B cell (primary cell): Measurements from ENCODE around the gene NANS. TPM values are rescaled to one million over a fixed set of nuclear protein-coding genes. Genes with fewer than 3 reads are reported as not detected.

Experiments used
- ATAC-seq: fragments of 200-7000 bp; cut with Tn5 transposase; one replicate; pipeline ENCODE4 v1.10.0; 2021; ENCODE audit warnings: low read depth, mild to moderate bottlenecking, moderate number of reproducible peaks, moderate library complexity
- CTCF ChIA-PET: fragments of 350-600 bp; sonication (Branson Sonifier 250); formaldehyde crosslinking; loops from one replicate; lab custom pipeline; 2021; ENCODE audit warnings: antibody characterized with exemption, inconsistent platforms; lab: Charles Lee
- POLR2A ChIA-PET: fragments of 350-600 bp; sonication (Branson Sonifier 250); formaldehyde crosslinking; loops from one replicate; lab custom pipeline; 2021; ENCODE audit warnings: antibody characterized with exemption; lab: Charles Lee
- DNase-seq: peaks from one replicate; pipeline ENCODE4 v3.0.0; 2013
- H2AFZ ChIP-seq: 2 replicates; pipeline ENCODE4 v1.6.1; 2012; ENCODE audit warnings: mild to moderate bottlenecking, low read depth, low read length; ENCODE audit not compliant: insufficient read depth, poor library complexity, severe bottlenecking
- H3K27ac ChIP-seq, 2 donors: 1 replicate in 1 of 2; 2 replicates in 1 of 2; pipeline ENCODE4 v1.5.1; 2012 to 2013; ENCODE audit warnings: low read length in 2 of 2, mild to moderate bottlenecking in 2 of 2, moderate library complexity in 1 of 2
- H3K27me3 ChIP-seq, 4 experiments: fragments of 200-600 bp in 1 of 4; sonication (generic) in 1 of 4; replicated peaks in 1 of 4; 1 replicate in 2 of 4; 2 replicates in 2 of 4; pipeline versions ENCODE4 v1.6.1 to v1.7.0; 2013 to 2016; ENCODE audit warnings: low read length in 3 of 4, mild to moderate bottlenecking in 2 of 4, mixed read lengths in 1 of 4, moderate library complexity in 1 of 4; ENCODE audit not compliant: insufficient read depth in 4 of 4, control insufficient read depth in 3 of 4; ENCODE audit errors: control extremely low read depth in 1 of 4
- H3K36me3 ChIP-seq, 2 experiments: replicated peaks in 1 of 2; 1 replicate in 1 of 2; 2 replicates in 1 of 2; pipeline versions ENCODE4 v1.6.1 to v1.7.1; 2013; ENCODE audit warnings: low read length in 1 of 2; ENCODE audit not compliant: insufficient read depth in 2 of 2, control insufficient read depth in 1 of 2; ENCODE audit errors: control extremely low read depth in 1 of 2, extremely low read depth in 1 of 2
- H3K4me1 ChIP-seq, 2 donors: fragments of 200-600 bp in 1 of 2; sonication (generic) in 1 of 2; 1 replicate in 1 of 2; 2 replicates in 1 of 2; pipeline versions ENCODE4 v1.5.1 to v1.6.1; 2013 to 2017; ENCODE audit warnings: low read length in 2 of 2; ENCODE audit not compliant: control insufficient read depth in 2 of 2, insufficient read depth in 2 of 2
- H3K4me2 ChIP-seq: replicated peaks from 2 replicates; pipeline ENCODE3; 2012; ENCODE audit warnings: mild to moderate bottlenecking, low read depth, low read length; ENCODE audit not compliant: poor library complexity, severe bottlenecking
- H3K4me3 ChIP-seq, 5 experiments: fragments of 200-600 bp in 1 of 5; sonication (generic) in 1 of 5; 1 replicate in 3 of 5; 2 replicates in 2 of 5; pipeline versions ENCODE4 v1.5.1 to v1.7.0; 2011 to 2016; ENCODE audit warnings: low read length in 4 of 5, mild to moderate bottlenecking in 4 of 5, low read depth in 2 of 5, control low read depth in 1 of 5, moderate library complexity in 1 of 5; ENCODE audit not compliant: insufficient read depth in 1 of 5; ENCODE audit errors: control extremely low read depth in 1 of 5, extremely low read depth in 1 of 5
- H3K79me2 ChIP-seq: fragments of 200-600 bp; sonication (generic); one replicate; pipeline ENCODE4 v1.6.0; 2016; ENCODE audit warnings: low read length; ENCODE audit not compliant: control insufficient read depth, insufficient read depth
- H3K9ac ChIP-seq: fragments of 200-600 bp; sonication (generic); 2 replicates; pipeline ENCODE4 v1.6.1; 2017; ENCODE audit warnings: mild to moderate bottlenecking, low read length, moderate library complexity
- H3K9me3 ChIP-seq, 3 donors: one replicate each; pipeline versions ENCODE4 v1.6.1 to v1.7.1; 2013; ENCODE audit warnings: low read length in 2 of 3; ENCODE audit not compliant: control insufficient read depth in 2 of 3, insufficient read depth in 1 of 3; ENCODE audit errors: control extremely low read depth in 1 of 3
- H4K20me1 ChIP-seq: 2 replicates; pipeline ENCODE4 v1.6.0; 2012; ENCODE audit warnings: mild to moderate bottlenecking, low read length; ENCODE audit not compliant: insufficient read depth, control insufficient read depth, poor library complexity, severe bottlenecking
- H3K27ac Mint-ChIP-seq: one replicate; pipeline ENCODE4 v1.8.0; 2021; ENCODE audit warnings: mixed read lengths
- H3K27me3 Mint-ChIP-seq: one replicate; pipeline ENCODE4 v1.8.0; 2021; ENCODE audit warnings: mixed read lengths
- H3K4me1 Mint-ChIP-seq: one replicate; pipeline ENCODE4 v1.8.0; 2021; ENCODE audit warnings: mixed read lengths
- H3K4me3 Mint-ChIP-seq: one replicate; pipeline ENCODE4 v1.8.0; 2021; ENCODE audit warnings: mixed read lengths
- H3K9me3 Mint-ChIP-seq: one replicate; pipeline ENCODE4 v1.8.0; 2022; ENCODE audit warnings: mixed read lengths; ENCODE audit not compliant: insufficient read depth
- CTCF ChIP-seq: fragments of 200-600 bp; IDR thresholded peaks from one replicate; pipeline ENCODE4 v1.8.0; 2022; ENCODE audit warnings: antibody characterized with exemption, mild to moderate bottlenecking
- EZH2 ChIP-seq: IDR thresholded peaks from 2 replicates; pipeline ENCODE4 v1.6.1; 2012; ENCODE audit warnings: borderline replicate concordance, low read depth, mild to moderate bottlenecking, moderate library complexity, low read length; ENCODE audit not compliant: insufficient read depth, poor library complexity, severe bottlenecking
- WGBS: methylation state at CpG from one replicate; pipeline ENCODE4 v1.1.5; 2013; ENCODE audit warnings: missing lambda C conversion rate; ENCODE audit not compliant: insufficient coverage; 5-methylcytosine and 5-hydroxymethylcytosine counted together
- intact Hi-C: fragments of 100-400 bp; cut with micrococcal nuclease; formaldehyde crosslinking; loops from one replicate; pipeline ENCODE4 v1.10.0; 2022
- polyA plus RNA-seq: library from polyadenylated mRNA; depleted of rRNA; stranded (reverse); fragments of >200 nt; gene quantifications from 2 replicates; pipeline ENCODE4 v1.2.3, GENCODE V29; 2012
- total RNA-seq, 2 donors: library from RNA; stranded (reverse); fragments of 120-200 nt in 1 of 2; gene quantifications; 1 replicate in 1 of 2; 2 replicates in 1 of 2; pipeline versions ENCODE4 v1.2.3 to v1.2.4, GENCODE V29; 2013 to 2022

Gene NANS
- total and polyA plus RNA-seq, 2 donors (not counting 1 experiment from before 2014, with no cell fraction given) = 14.2 to 14.9 TPM

DNA sequence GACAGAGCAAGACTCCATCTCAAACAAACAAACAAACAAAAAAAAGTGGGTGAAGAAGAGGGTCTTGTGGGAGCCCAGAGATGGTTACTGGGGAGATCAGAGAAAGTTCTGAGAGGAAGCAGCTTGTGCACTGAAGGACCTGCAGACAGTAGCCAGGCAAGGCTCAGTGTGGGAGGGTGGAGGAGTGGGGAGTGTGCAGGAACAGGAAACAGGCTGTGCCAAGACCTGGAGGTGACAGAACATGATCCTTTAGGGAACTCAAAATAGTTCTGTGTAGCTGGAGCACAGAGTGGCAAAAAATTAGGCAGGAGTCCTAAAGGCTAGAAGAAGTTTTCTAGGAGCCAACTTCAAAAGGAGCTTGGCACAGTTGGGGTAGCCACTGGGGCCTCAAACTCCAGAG is 19.2 kb upstream of the NANS start:
- Histone ChIP-seq H3K9ac (no peak overlapping the region), H3K79me2 (no peaks in the 10 kb centered on the region), H4K20me1 (no peaks in the 10 kb centered on the region), H3K4me2 (no peak overlapping the region), H3K27ac (no peak overlapping the region), H3K9me3 (no peaks in the 10 kb centered on the region), H3K4me3 (no peak overlapping the region), H3K36me3 (no peaks in the 10 kb centered on the region), H3K4me1 (peaks cover 10 to 31% of the 10 kb centered on the region in 2 donors), H2AFZ (no peak overlapping the region), H3K27me3 (no peaks in the 10 kb centered on the region)
- POLR2A ChIA-PET = no interaction called here
- intact Hi-C loops = no loop called here
- DNase-seq (no peak), ATAC-seq (no peak)
- CTCF ChIA-PET = interaction anchor here (0.6 to 1.9 kb wide), 8 partner anchors 8 to 114 kb away, joined by 3 to 9 read pairs (median 4); partner anchors contain the start of gene ANP32B
- H3K9me3 Mint-ChIP-seq = no peaks in the 10 kb centered on the region
- no peaks in the 10 kb centered on the region for H3K27me3 Mint-ChIP-seq
- no peak overlapping the region for H3K4me3 Mint-ChIP-seq
- no peak for TF ChIP-seq EZH2
- no peak for TF ChIP-seq CTCF
- no peak overlapping the region for H3K27ac Mint-ChIP-seq
- H3K4me1 Mint-ChIP-seq = peaks cover 43% of the 10 kb centered on the region

GRCh38 chr9:98038958-98039357 is 17.6 kb upstream of the NANS start:
- Histone ChIP-seq H3K4me2 (peak overlapping the region; percentile 44), H4K20me1 (no peaks in the 10 kb centered on the region), H3K27me3 (no peaks in the 10 kb centered on the region), H3K36me3 (no peaks in the 10 kb centered on the region), H3K9ac (no peak overlapping the region), H3K79me2 (peaks cover 3% of the 10 kb centered on the region), H3K9me3 (peaks cover 0 to 5% (median 0%) of the 10 kb centered on the region in 3 donors), H3K4me3 (no peak overlapping the region), H3K4me1 (peaks cover 24 to 40% of the 10 kb centered on the region in 2 donors), H3K27ac (no peak overlapping the region), H2AFZ (no peak overlapping the region)
- intact Hi-C loops = loop anchor here (1.0 kb wide), 1 partner anchor 116 kb away; no protein-coding TSS in a partner anchor
- H3K4me3 Mint-ChIP-seq = peak overlapping the region; percentile 85
- no peaks in the 10 kb centered on the region for H3K9me3 Mint-ChIP-seq
- CTCF ChIA-PET = interaction anchor here (0.7 to 2.4 kb wide), 4 partner anchors 9 to 117 kb away, joined by 3 to 19 read pairs (median 4); partner anchors contain the start of gene TRMO
- ATAC-seq (peak; percentile 29), DNase-seq (peak; percentile 32)
- TF ChIP-seq CTCF (peak; percentile 20), EZH2 (no peak)
- 43% methylated on average over 6 of the region's 8 CpGs for WGBS
- peaks cover 43% of the 10 kb centered on the region for H3K4me1 Mint-ChIP-seq
- peak overlapping the region; percentile 56 for H3K27ac Mint-ChIP-seq
- POLR2A ChIA-PET = no interaction called here
- H3K27me3 Mint-ChIP-seq = no peaks in the 10 kb centered on the region
